DMS153 treated with DMSO at 0.1 percent for 48 hours (cell line): ENCODE measurements around the gene INAFM2.

Experiments
- DNase-seq: peaks from one replicate; lab custom pipeline; 2025; ENCODE audit not compliant: unreplicated experiment; lab: John Stamatoyannopoulos, UW

The INAFM2 gene

GRCh38 chr15:40342416-40343320, 19.2 kb downstream of the INAFM2 start:
- DNase-seq, result no peak

- DNase-seq, result no peak
Measured at GRCh38 chr15:40343512-40343911, 20.0 kb downstream of the INAFM2 start.

GRCh38 chr15:40344217-40344616, 20.7 kb downstream of the INAFM2 start:
- no peak for DNase-seq

GRCh38 chr15:40344631-40345120, 21.2 kb downstream of the INAFM2 start:
- no peak for DNase-seq

GRCh38 chr15:40345225-40345866, 21.9 kb downstream of the INAFM2 start:
- no peak for DNase-seq

GRCh38 chr15:40345867-40346578, 22.5 kb downstream of the INAFM2 start:
- no peak for DNase-seq

- no peak for DNase-seq
Measured at GRCh38 chr15:40346579-40347558, 23.4 kb downstream of the INAFM2 start.

GRCh38 chr15:40347559-40348473, 24.3 kb downstream of the INAFM2 start:
- no peak for DNase-seq

GRCh38 chr15:40348474-40348870, 25.0 kb downstream of the INAFM2 start:
- no peak for DNase-seq

GRCh38 chr15:40349163-40349562, 25.7 kb downstream of the INAFM2 start:
- DNase-seq, result no peak

- DNase-seq, result no peak
Measured at GRCh38 chr15:40352281-40352901, 28.9 kb downstream of the INAFM2 start.

- DNase-seq, result no peak
Measured at GRCh38 chr15:40353697-40354096, 30.2 kb downstream of the INAFM2 start.

- DNase-seq, result no peak
Measured at GRCh38 chr15:40354408-40355171, 31.1 kb downstream of the INAFM2 start.

GRCh38 chr15:40355976-40356585, 32.6 kb downstream of the INAFM2 start:
- no peak for DNase-seq

GRCh38 chr15:40357246-40357645, 33.8 kb downstream of the INAFM2 start:
- DNase-seq, result no peak

GRCh38 chr15:40357723-40358470, 34.4 kb downstream of the INAFM2 start, which contains the start of gene DISP2:
Gene DISP2 (plus strand): TSS chr15:40358219. CDS start chr15:40358322, 103 bp downstream.
- DNase-seq, result peak; percentile 17
